GM18505 (cell line): ENCODE data around the gene KRTAP5-4.
"Not testable (repeated sequence)": the region's sequence is repeated elsewhere in the genome, so short reads cannot be mapped to it uniquely, and the experiment has no call there.

Experiments
- ATAC-seq: cut with Tn5 transposase; IDR thresholded peaks from one replicate; pipeline ENCODE4 v1.9.1; 2021; ENCODE audit not compliant: unreplicated experiment
- POLR2A ChIP-seq: IDR thresholded peaks from 4 replicates; pipeline ENCODE4 v1.6.1; 2011; ENCODE audit warnings: borderline replicate concordance; ENCODE audit not compliant: insufficient read depth, insufficient read length; ENCODE audit errors: extremely low read depth

The KRTAP5-4 gene, protein sequence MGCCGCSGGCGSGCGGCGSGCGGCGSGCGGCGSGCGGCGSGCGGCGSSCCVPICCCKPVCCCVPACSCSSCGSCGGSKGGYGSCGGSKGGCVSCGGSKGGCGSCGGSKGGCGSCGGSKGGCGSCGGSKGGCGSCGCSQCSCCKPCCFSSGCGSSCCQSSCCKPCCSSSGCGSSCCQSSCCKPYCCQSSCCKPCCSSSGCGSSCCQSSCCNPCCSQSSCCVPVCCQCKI

GRCh38 chr11:1622086-1622485 lies at the start of gene KRTAP5-4:
Gene KRTAP5-4, minus strand, starts transcription at chr11:1622138. Its CDS starts 45 bp downstream, at chr11:1622093.
- no peak for TF ChIP-seq POLR2A
- ATAC-seq, result no peak

DNA sequence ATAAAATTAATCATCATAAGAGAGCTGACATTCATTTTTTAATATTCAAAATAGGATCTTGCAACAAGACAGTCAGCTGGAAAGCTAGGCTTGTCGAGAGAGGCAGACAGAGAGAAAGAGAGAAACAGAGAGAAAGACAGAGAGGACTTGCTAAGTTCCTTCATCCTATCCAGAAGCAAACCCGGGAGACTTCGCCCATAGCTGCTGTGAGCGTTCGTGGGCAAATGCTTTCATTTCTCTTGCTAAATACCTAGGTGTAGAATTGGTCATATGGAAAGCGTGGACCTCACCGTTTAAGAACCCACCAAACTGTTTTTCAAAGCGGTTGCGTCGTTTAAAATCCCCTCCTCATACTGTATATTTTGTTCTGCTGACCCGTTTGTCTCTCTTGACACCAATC lies 49.7 kb upstream of the KRTAP5-4 start:
- ATAC-seq, result no peak
- no peak for TF ChIP-seq POLR2A

DNA sequence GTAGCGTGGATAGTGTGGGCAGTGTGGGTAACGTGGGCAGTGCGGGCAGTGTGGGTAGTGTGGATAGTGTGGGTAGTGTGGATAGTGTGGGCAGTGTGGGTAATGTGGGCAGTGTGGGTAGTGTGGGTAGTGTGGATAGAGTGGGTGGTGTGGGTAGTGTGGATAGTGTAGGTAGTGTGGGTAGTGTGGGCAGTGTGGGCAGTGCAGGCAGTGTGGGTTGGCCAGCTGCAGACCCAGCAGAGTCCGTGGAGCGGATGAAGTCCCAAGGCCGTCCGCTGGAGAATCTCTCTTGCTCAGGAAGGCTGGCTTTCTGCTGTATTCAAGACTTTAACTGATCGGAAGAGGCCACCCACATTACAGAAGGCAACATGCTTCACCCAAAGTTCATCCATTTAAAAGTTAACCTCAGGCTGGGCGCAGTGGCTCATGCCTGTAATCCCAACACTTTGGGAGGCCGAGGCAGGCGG lies 49.0 kb upstream of the KRTAP5-4 start:
- no peak for ATAC-seq
- TF ChIP-seq POLR2A, result no peak

DNA sequence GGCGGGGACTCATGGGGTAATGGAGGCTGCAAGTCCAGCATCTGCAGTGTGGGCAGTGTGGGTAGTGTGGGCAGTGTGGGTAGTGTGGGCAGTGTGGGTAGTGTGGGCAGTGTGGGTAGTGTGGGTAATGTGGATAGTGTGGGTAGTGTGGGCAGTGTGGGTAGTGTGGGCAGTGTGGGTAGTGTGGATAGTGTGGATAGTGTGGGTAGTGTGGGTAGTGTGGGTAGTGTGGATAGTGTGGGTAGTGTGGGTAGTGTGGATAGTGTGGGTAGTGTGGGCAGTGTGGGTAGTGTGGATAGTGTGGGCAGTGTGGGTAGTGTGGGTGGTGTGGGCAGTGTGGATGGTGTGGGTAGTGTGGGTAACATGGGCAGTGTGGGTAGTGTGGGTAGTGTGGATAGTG lies 48.5 kb upstream of the KRTAP5-4 start:
- not testable (repeated sequence) for ATAC-seq

GRCh38 chr11:1669546-1670218 lies 47.7 kb upstream of the KRTAP5-4 start:
- ATAC-seq, result no peak
- TF ChIP-seq POLR2A, result no peak

DNA sequence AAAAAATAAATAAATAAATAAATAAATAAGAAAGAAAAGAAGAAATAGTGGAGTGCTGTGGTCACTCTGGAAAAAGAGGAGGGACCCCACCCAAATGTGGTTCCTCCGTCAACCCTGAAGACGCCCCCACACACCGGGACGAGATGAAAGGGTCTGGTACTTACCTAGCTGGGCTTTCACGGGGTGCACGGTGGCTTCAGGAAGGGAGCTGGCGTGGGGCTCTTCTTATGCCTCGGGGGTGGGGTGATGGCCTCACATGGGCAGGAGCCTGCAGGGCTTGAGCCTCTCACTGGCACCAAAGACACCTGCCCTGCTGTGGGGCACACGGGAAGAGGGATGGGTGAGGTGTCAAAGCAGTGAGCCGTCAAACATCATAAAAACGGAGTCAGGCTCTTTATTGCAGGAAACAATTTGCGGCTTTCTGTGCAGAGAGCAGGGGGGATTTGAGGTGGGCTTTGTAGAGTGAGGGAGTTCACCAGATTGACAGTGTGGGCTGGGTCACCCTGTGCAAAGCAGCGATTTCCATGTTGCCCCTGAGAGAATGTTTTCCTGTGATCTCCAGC lies 47.1 kb upstream of the KRTAP5-4 start:
- ATAC-seq, result no peak
- no peak for TF ChIP-seq POLR2A

DNA sequence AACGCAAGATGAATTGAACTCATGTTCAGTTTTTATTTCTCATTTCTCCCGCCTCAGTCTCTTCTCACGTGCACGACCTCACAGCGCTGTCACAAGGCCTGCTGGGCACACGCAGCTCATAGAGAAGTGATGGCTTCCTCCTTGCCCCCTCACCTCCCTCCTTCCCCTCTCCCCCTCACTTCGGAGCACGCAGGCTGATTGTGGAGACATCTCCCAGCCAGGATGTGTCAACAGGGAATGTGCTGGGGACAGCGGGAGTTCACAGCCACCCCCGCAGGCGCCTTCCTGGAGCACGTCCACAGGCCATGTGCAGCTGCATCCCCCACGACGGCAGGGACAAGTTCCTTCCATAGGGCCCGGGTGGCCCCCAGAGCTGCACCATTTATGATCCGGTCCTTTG lies 46.0 kb upstream of the KRTAP5-4 start:
- no peak for ATAC-seq
- TF ChIP-seq POLR2A, result no peak

- TF ChIP-seq POLR2A, result no peak
These were observed 45.3 kb upstream of the KRTAP5-4 start for GRCh38 chr11:1667121-1667850.

DNA sequence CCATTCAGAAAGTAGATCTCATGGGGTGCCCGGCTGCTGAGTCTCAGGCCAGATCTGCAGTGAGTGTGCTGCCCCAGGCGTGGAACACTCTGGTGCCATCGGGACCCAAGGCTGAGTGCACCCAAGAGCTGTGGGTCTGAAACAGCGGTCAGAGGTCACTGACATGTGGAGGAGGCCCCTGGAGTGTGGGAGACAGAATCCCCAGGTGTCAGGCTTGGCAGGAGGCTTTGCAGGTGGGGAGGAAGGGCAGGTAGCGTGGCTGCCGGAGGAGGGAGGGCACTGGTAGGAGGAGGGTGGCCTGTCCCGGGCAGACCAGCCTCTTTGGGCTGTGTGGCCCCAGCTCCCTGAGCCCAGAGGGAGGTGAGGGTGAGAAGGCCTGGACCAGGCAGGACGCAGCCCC lies 43.4 kb upstream of the KRTAP5-4 start:
- no peak for TF ChIP-seq POLR2A
- ATAC-seq, result no peak

More at GRCh38 chr11:1667121-1667850, 45.3 kb upstream of the KRTAP5-4 start:
- ATAC-seq, result no peak

GRCh38 chr11:1662699-1663283 lies 40.9 kb upstream of the KRTAP5-4 start:
- not testable (repeated sequence) for ATAC-seq

- ATAC-seq, result not testable (repeated sequence)
These were observed 39.7 kb upstream of the KRTAP5-4 start for GRCh38 chr11:1661454-1662269.

DNA sequence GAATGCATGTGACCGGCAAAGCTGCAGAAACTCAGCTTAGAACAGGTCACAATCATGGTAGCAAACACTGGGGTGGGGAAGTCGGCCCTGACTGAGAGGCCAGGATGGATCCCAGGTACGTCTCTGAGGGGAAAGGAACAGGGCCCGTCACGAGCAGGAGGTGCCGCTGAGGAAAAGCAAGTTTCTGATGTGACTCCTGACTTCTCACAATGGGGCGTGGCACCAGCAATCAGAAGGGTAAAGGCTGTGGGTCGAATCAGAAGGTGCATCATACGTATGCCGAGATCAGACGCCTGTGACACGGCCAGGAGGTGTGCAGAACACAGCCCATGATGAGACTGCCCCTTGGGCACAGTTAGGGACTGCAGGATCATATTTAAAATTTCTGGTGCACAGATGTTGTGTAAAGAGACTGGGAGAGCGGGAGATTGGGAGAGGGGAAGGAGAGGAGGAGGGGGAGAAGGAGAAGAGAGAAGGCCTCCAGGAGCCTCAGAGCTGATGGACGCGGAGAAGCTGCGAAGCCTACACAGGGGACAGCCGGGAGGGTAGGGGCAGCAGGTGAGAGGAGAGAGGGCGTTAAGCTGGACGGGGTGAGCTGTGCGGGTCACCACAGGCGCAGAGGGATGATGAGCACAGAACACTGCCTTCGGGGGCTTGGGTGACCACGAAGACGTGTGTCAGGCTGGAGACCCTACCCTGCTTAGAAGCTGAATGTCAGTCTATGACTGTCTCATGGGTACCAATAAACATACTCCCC lies 38.4 kb upstream of the KRTAP5-4 start:
- no peak for TF ChIP-seq POLR2A
- ATAC-seq, result no peak
